Measurements from ENCODE around the gene COQ5. TPM values are rescaled to one million over a fixed set of nuclear protein-coding genes. Genes with fewer than 3 reads are reported as not detected.

COQ5 gene
- total RNA-seq, 1 experiment from 2014 or later = 35.1 TPM

DNA sequence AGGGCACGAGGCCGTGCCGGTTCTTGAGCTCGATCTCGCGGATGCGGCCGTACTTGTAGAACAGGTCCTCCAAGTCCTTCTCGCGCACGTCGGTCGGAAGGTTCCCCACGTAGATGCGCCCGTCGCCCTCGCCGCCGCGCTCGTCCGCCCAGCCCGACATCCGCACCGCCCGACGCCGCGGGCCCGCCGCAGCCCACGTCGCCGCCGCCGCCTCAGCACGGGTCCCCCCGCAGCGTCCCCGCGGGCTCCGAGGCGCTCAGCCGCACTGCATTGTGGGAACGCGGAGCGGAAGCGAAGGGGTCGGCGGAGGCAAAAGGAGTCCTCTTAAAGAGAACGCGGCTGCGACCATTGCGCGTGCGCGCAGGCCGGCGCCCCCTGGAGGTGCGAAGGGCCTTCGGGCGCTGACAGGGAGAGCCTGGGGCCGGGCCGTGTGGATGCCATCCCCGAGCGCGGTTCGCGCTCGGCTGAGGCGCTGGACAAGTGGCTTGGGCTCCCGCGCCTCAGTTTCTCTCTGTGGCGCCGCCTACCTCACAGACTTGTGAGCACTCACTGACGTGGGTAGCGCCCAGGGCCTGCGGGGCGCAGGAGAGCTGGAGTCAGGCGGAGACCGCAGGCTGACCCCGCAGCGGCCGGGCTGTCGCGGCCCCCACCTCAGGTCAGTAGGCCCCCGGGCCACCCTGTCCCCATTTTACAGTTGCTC lies 59.4 kb downstream of the COQ5 start, which contains the start of gene SRSF9 (continued):
- TF ChIP-seq E2F5 (CRISPR knock-in tag; IDR thresholded peaks at IDR 0.05) (peak; percentile 74), FOXP4 (CRISPR knock-in tag; IDR thresholded peaks at IDR 0.05) (peak; percentile 58; the same call in 1 of the 2 replicates), SP1 (CRISPR knock-in tag; conservative IDR thresholded peaks at IDR 0.05) (peak; percentile 57), E2F1 (CRISPR knock-in tag; IDR thresholded peaks at IDR 0.05) (no peak), ETV6 (CRISPR knock-in tag; IDR thresholded peaks at IDR 0.05) (peak; percentile 10; the same call in 1 of the 2 replicates), NR1H2 (CRISPR knock-in tag; IDR thresholded peaks at IDR 0.05) (no peak), CREB1 (CRISPR knock-in tag; IDR thresholded peaks at IDR 0.05) (no peak), ATF2 (CRISPR knock-in tag; IDR thresholded peaks at IDR 0.05; ENCODE audit: borderline replicate concordance, low read depth) (no peak), JUN (CRISPR knock-in tag; IDR thresholded peaks at IDR 0.05) (no peak; the same call in 1 of the 2 replicates), SMAD4 (CRISPR knock-in tag; IDR thresholded peaks at IDR 0.05) (no peak), MLX (CRISPR knock-in tag; IDR thresholded peaks at IDR 0.05) (no peak), GRHL2 (CRISPR knock-in tag; IDR thresholded peaks at IDR 0.05; ENCODE audit: insufficient replicate concordance, severe bottlenecking) (no peak)
- TF ChIP-seq, protein P1, sequence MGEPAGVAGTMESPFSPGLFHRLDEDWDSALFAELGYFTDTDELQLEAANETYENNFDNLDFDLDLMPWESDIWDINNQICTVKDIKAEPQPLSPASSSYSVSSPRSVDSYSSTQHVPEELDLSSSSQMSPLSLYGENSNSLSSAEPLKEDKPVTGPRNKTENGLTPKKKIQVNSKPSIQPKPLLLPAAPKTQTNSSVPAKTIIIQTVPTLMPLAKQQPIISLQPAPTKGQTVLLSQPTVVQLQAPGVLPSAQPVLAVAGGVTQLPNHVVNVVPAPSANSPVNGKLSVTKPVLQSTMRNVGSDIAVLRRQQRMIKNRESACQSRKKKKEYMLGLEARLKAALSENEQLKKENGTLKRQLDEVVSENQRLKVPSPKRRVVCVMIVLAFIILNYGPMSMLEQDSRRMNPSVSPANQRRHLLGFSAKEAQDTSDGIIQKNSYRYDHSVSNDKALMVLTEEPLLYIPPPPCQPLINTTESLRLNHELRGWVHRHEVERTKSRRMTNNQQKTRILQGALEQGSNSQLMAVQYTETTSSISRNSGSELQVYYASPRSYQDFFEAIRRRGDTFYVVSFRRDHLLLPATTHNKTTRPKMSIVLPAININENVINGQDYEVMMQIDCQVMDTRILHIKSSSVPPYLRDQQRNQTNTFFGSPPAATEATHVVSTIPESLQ (CRISPR knock-in tag; IDR thresholded peaks at IDR 0.05) = no peak
- TF ChIP-seq, protein P2, sequence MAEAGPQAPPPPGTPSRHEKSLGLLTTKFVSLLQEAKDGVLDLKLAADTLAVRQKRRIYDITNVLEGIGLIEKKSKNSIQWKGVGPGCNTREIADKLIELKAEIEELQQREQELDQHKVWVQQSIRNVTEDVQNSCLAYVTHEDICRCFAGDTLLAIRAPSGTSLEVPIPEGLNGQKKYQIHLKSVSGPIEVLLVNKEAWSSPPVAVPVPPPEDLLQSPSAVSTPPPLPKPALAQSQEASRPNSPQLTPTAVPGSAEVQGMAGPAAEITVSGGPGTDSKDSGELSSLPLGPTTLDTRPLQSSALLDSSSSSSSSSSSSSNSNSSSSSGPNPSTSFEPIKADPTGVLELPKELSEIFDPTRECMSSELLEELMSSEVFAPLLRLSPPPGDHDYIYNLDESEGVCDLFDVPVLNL (CRISPR knock-in tag; IDR thresholded peaks at IDR 0.05; ENCODE audit: borderline replicate concordance, low read depth) = no peak
- TF ChIP-seq, protein P3, sequence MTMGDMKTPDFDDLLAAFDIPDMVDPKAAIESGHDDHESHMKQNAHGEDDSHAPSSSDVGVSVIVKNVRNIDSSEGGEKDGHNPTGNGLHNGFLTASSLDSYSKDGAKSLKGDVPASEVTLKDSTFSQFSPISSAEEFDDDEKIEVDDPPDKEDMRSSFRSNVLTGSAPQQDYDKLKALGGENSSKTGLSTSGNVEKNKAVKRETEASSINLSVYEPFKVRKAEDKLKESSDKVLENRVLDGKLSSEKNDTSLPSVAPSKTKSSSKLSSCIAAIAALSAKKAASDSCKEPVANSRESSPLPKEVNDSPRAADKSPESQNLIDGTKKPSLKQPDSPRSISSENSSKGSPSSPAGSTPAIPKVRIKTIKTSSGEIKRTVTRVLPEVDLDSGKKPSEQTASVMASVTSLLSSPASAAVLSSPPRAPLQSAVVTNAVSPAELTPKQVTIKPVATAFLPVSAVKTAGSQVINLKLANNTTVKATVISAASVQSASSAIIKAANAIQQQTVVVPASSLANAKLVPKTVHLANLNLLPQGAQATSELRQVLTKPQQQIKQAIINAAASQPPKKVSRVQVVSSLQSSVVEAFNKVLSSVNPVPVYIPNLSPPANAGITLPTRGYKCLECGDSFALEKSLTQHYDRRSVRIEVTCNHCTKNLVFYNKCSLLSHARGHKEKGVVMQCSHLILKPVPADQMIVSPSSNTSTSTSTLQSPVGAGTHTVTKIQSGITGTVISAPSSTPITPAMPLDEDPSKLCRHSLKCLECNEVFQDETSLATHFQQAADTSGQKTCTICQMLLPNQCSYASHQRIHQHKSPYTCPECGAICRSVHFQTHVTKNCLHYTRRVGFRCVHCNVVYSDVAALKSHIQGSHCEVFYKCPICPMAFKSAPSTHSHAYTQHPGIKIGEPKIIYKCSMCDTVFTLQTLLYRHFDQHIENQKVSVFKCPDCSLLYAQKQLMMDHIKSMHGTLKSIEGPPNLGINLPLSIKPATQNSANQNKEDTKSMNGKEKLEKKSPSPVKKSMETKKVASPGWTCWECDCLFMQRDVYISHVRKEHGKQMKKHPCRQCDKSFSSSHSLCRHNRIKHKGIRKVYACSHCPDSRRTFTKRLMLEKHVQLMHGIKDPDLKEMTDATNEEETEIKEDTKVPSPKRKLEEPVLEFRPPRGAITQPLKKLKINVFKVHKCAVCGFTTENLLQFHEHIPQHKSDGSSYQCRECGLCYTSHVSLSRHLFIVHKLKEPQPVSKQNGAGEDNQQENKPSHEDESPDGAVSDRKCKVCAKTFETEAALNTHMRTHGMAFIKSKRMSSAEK (CRISPR knock-in tag; IDR thresholded peaks at IDR 0.05; ENCODE audit: borderline replicate concordance) = no peak
- TF ChIP-seq, protein P4, sequence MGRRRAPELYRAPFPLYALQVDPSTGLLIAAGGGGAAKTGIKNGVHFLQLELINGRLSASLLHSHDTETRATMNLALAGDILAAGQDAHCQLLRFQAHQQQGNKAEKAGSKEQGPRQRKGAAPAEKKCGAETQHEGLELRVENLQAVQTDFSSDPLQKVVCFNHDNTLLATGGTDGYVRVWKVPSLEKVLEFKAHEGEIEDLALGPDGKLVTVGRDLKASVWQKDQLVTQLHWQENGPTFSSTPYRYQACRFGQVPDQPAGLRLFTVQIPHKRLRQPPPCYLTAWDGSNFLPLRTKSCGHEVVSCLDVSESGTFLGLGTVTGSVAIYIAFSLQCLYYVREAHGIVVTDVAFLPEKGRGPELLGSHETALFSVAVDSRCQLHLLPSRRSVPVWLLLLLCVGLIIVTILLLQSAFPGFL (CRISPR knock-in tag; IDR thresholded peaks at IDR 0.05; ENCODE audit: borderline replicate concordance) = no peak
- TF ChIP-seq, protein P5, sequence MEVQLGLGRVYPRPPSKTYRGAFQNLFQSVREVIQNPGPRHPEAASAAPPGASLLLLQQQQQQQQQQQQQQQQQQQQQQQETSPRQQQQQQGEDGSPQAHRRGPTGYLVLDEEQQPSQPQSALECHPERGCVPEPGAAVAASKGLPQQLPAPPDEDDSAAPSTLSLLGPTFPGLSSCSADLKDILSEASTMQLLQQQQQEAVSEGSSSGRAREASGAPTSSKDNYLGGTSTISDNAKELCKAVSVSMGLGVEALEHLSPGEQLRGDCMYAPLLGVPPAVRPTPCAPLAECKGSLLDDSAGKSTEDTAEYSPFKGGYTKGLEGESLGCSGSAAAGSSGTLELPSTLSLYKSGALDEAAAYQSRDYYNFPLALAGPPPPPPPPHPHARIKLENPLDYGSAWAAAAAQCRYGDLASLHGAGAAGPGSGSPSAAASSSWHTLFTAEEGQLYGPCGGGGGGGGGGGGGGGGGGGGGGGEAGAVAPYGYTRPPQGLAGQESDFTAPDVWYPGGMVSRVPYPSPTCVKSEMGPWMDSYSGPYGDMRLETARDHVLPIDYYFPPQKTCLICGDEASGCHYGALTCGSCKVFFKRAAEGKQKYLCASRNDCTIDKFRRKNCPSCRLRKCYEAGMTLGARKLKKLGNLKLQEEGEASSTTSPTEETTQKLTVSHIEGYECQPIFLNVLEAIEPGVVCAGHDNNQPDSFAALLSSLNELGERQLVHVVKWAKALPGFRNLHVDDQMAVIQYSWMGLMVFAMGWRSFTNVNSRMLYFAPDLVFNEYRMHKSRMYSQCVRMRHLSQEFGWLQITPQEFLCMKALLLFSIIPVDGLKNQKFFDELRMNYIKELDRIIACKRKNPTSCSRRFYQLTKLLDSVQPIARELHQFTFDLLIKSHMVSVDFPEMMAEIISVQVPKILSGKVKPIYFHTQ (CRISPR knock-in tag; IDR thresholded peaks at IDR 0.05) = no peak
- TF ChIP-seq, protein P6, sequence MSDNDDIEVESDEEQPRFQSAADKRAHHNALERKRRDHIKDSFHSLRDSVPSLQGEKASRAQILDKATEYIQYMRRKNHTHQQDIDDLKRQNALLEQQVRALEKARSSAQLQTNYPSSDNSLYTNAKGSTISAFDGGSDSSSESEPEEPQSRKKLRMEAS (CRISPR knock-in tag; IDR thresholded peaks at IDR 0.05) = peak; percentile 82
